MM.1S (cell line): ENCODE results near the gene FGF11.

ENCODE experiments used
- DNase-seq: peaks from one replicate; pipeline ENCODE4 v3.0.0-alpha.2; 2015
- H2AFZ ChIP-seq: fragments of 300-600 bp; sonication (generic); 2 replicates; pipeline ENCODE4 v1.6.0; 2016; ENCODE audit warnings: antibody characterized with exemption, low read length
- H3F3A ChIP-seq: fragments of 300-600 bp; sonication (generic); 2 replicates; pipeline ENCODE4 v1.6.1; 2016; ENCODE audit warnings: mild to moderate bottlenecking, antibody characterized with exemption, low read length, moderate library complexity, mixed read lengths; ENCODE audit not compliant: insufficient read depth
- H3K27ac ChIP-seq: fragments of 300-600 bp; sonication (generic); 2 replicates; pipeline ENCODE4 v1.5.1; 2016; ENCODE audit warnings: mild to moderate bottlenecking, low read length
- H3K27me3 ChIP-seq: fragments of 300-600 bp; sonication (generic); replicated peaks from 2 replicates; pipeline ENCODE4 v1.6.0; 2016; ENCODE audit warnings: low read length; ENCODE audit not compliant: insufficient read depth
- H3K36me3 ChIP-seq: fragments of 300-600 bp; sonication (generic); replicated peaks from 2 replicates; pipeline ENCODE4 v1.6.1; 2016; ENCODE audit warnings: mild to moderate bottlenecking, low read length, mixed read lengths; ENCODE audit not compliant: insufficient read depth
- H3K4me1 ChIP-seq: fragments of 300-600 bp; sonication (generic); 2 replicates; pipeline ENCODE4 v1.6.1; 2016; ENCODE audit warnings: low read length, mixed read lengths
- H3K4me2 ChIP-seq: fragments of 300-600 bp; sonication (generic); 2 replicates; pipeline ENCODE4 v1.6.0; 2016; ENCODE audit warnings: low read depth, low read length
- H3K4me3 ChIP-seq: fragments of 300-600 bp; sonication (generic); 2 replicates; pipeline ENCODE4 v1.5.1; 2016; ENCODE audit warnings: low read length, mixed read lengths
- H3K79me2 ChIP-seq: fragments of 300-600 bp; sonication (generic); 2 replicates; pipeline ENCODE4 v1.6.1; 2016; ENCODE audit warnings: mixed run types, low read length, mixed read lengths
- H3K9ac ChIP-seq: fragments of 300-600 bp; sonication (generic); 2 replicates; pipeline ENCODE4 v1.6.1; 2016; ENCODE audit warnings: low read length, mixed read lengths
- H3K9me2 ChIP-seq: fragments of 300-600 bp; sonication (generic); replicated peaks from 2 replicates; pipeline ENCODE4 v1.6.1; 2016; ENCODE audit warnings: mild to moderate bottlenecking, low read length, mixed read lengths; ENCODE audit not compliant: insufficient read depth
- H3K9me3 ChIP-seq: fragments of 300-600 bp; sonication (generic); replicated peaks from 2 replicates; pipeline ENCODE4 v1.6.1; 2016; ENCODE audit warnings: mild to moderate bottlenecking, low read length, mixed read lengths; ENCODE audit not compliant: insufficient read depth
- H4K20me1 ChIP-seq: fragments of 300-600 bp; sonication (generic); 2 replicates; pipeline ENCODE4 v1.6.1; 2016; ENCODE audit warnings: mild to moderate bottlenecking, low read length, moderate library complexity, mixed read lengths; ENCODE audit not compliant: insufficient read depth
- CTCF ChIP-seq: fragments of 300-600 bp; sonication (generic); IDR thresholded peaks from 2 replicates; pipeline ENCODE4 v1.5.1; 2016; ENCODE audit warnings: antibody characterized with exemption, low read length, mixed read lengths
- EZH2 ChIP-seq: fragments of 300-600 bp; sonication (generic); optimal IDR thresholded peaks from 2 replicates; pipeline ENCODE3; 2017; ENCODE audit warnings: low read depth, mild to moderate bottlenecking, antibody characterized with exemption, low read length, mixed read lengths
- EZH2phosphoT487 ChIP-seq: fragments of 300-600 bp; sonication (generic); IDR thresholded peaks from 2 replicates; pipeline ENCODE4 v1.6.1; 2018; ENCODE audit warnings: antibody characterized with exemption, low read length

FGF11 gene

GRCh38 chr17:7476494-7476893 lies 37.2 kb downstream of the FGF11 start:
- TF ChIP-seq CTCF, result no peak
- TF ChIP-seq EZH2phosphoT487, result no peak
- TF ChIP-seq EZH2, result no peak
- no peak overlapping the region for H2AFZ ChIP-seq
- H3K4me3 ChIP-seq, result no peak overlapping the region
- no peaks in the 10 kb centered on the region for H3K27me3 ChIP-seq
- DNase-seq, result no peak
- H4K20me1 ChIP-seq, result no peaks in the 10 kb centered on the region
- no peaks in the 10 kb centered on the region for H3K4me1 ChIP-seq
- H3K9me3 ChIP-seq, result no peaks in the 10 kb centered on the region
- no peaks in the 10 kb centered on the region for H3K36me3 ChIP-seq
- H3K9me2 ChIP-seq, result no peaks in the 10 kb centered on the region
- no peak overlapping the region for H3K9ac ChIP-seq
- no peak overlapping the region for H3K27ac ChIP-seq
- peaks cover 7% of the 10 kb centered on the region; the same call in 1 of the 2 replicates for H3K79me2 ChIP-seq
- H3F3A ChIP-seq, result 0 out of 2 replicates have a peak, but pooled peaks cover 5% of the 10 kb centered on the region
- no peak overlapping the region for H3K4me2 ChIP-seq

GRCh38 chr17:7476951-7477350 lies 37.6 kb downstream of the FGF11 start:
- Histone ChIP-seq H2AFZ (no peak overlapping the region), H3K27me3 (no peaks in the 10 kb centered on the region), H3K4me3 (no peak overlapping the region), H4K20me1 (no peaks in the 10 kb centered on the region), H3K9me2 (no peaks in the 10 kb centered on the region), H3K9me3 (no peaks in the 10 kb centered on the region), H3K36me3 (no peaks in the 10 kb centered on the region), H3K27ac (no peak overlapping the region), H3K79me2 (peaks cover 7% of the 10 kb centered on the region; the same call in 1 of the 2 replicates), H3K4me2 (no peak overlapping the region), H3K9ac (no peak overlapping the region), H3K4me1 (no peaks in the 10 kb centered on the region), H3F3A (0 out of 2 replicates have a peak, but pooled peaks cover 5% of the 10 kb centered on the region)
- DNase-seq, result no peak
- no peak for TF ChIP-seq CTCF
- TF ChIP-seq EZH2, result no peak
- no peak for TF ChIP-seq EZH2phosphoT487

GRCh38 chr17:7477392-7478275 lies 38.3 kb downstream of the FGF11 start:
- H3K79me2 ChIP-seq, result peaks cover 7% of the 10 kb centered on the region; the same call in 1 of the 2 replicates
- DNase-seq, result no peak
- no peaks in the 10 kb centered on the region for H3K27me3 ChIP-seq
- H3K36me3 ChIP-seq, result no peaks in the 10 kb centered on the region
- H3K4me1 ChIP-seq, result no peaks in the 10 kb centered on the region
- no peak overlapping the region for H3K27ac ChIP-seq
- no peak overlapping the region for H3K4me2 ChIP-seq
- H3F3A ChIP-seq, result 0 out of 2 replicates have a peak, but pooled peaks cover 5% of the 10 kb centered on the region
- TF ChIP-seq EZH2phosphoT487 (no peak), CTCF (no peak), EZH2 (no peak)
- no peak overlapping the region for H3K4me3 ChIP-seq
- H4K20me1 ChIP-seq, result no peaks in the 10 kb centered on the region
- no peak overlapping the region for H2AFZ ChIP-seq
- no peaks in the 10 kb centered on the region for H3K9me3 ChIP-seq
- H3K9ac ChIP-seq, result no peak overlapping the region
- no peaks in the 10 kb centered on the region for H3K9me2 ChIP-seq
